Measurements from ENCODE around the gene INTS3.

DNA sequence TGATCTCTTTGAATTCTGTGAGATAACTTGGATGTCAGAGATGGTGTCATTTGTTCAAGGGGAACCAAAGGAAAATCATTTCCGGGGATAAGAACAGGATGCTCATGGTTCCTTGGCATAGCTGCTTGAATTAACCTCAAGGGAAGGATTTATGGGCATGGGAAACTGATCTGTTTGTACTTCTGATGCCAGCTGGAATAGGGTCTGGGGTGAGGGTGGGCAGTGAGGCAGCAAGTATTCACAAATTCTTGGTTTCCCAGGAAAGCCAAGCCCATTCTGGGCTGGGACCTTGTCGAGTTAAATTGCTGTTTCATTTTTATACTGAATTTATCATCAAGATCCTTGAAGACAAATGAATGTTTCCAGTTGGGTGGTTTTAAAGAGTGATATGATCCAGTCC is 14.1 kb downstream of the INTS3 start:
- TF ChIP-seq, protein P1, sequence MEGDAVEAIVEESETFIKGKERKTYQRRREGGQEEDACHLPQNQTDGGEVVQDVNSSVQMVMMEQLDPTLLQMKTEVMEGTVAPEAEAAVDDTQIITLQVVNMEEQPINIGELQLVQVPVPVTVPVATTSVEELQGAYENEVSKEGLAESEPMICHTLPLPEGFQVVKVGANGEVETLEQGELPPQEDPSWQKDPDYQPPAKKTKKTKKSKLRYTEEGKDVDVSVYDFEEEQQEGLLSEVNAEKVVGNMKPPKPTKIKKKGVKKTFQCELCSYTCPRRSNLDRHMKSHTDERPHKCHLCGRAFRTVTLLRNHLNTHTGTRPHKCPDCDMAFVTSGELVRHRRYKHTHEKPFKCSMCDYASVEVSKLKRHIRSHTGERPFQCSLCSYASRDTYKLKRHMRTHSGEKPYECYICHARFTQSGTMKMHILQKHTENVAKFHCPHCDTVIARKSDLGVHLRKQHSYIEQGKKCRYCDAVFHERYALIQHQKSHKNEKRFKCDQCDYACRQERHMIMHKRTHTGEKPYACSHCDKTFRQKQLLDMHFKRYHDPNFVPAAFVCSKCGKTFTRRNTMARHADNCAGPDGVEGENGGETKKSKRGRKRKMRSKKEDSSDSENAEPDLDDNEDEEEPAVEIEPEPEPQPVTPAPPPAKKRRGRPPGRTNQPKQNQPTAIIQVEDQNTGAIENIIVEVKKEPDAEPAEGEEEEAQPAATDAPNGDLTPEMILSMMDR (IDR thresholded peaks at IDR 0.05) = no peak
- TF ChIP-seq POLR2A (IDR thresholded peaks at IDR 0.05) = no peak
